CD4-positive, alpha-beta T cell treated with Interleukin-1 beta for 1 hour (primary cell): Measurements from ENCODE around the gene ARHGEF3.
A peak's percentile ranks its signal among the peaks of the same experiment; 100 is the strongest.

Source experiments
- DNase-seq, 2 donors: peaks; one replicate each; pipeline ENCODE4 v3.0.0-alpha.2; 2020 to 2022

ARHGEF3 gene, protein sequence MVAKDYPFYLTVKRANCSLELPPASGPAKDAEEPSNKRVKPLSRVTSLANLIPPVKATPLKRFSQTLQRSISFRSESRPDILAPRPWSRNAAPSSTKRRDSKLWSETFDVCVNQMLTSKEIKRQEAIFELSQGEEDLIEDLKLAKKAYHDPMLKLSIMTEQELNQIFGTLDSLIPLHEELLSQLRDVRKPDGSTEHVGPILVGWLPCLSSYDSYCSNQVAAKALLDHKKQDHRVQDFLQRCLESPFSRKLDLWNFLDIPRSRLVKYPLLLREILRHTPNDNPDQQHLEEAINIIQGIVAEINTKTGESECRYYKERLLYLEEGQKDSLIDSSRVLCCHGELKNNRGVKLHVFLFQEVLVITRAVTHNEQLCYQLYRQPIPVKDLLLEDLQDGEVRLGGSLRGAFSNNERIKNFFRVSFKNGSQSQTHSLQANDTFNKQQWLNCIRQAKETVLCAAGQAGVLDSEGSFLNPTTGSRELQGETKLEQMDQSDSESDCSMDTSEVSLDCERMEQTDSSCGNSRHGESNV

DNA sequence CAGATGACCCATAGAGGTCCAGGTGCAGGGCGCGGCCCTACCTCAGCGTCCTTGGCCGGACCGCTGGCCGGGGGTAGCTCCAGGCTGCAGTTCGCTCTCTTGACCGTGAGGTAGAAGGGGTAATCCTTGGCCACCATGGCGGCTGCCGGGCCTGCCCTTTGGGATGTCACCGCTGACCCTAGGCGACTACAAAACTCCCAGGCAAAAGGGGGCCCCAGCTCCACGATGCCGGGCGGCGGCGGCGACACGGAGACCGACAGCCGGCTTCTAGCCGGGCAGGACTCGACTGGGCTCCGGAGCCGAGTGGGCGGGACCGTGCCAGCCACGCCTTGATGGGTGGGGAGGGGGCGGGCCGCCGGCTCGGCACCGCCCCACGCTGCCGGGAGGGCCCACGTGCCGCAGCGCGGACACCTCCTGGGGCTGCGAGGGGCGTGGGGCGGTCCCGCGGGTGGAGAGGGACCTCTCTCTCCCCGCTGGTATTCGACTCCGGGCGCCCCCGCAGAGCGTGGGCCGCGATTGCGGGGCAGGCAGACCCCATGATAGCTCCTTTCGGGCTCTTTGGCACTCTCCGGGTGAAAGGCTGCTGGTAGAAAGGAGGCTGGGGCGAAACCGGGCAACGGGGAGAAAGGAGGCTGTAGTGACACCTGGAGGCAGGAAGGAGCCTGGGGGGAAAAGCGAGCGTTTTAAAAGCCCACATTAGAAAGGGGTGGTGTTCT lies at the start of gene ARHGEF3:
ARHGEF3 (minus strand) TSS at position 288 of the 716 bp plus-strand sequence; CDS start at position 137, 151 bp downstream.
- DNase-seq: peak; percentile 88 to 91

DNA sequence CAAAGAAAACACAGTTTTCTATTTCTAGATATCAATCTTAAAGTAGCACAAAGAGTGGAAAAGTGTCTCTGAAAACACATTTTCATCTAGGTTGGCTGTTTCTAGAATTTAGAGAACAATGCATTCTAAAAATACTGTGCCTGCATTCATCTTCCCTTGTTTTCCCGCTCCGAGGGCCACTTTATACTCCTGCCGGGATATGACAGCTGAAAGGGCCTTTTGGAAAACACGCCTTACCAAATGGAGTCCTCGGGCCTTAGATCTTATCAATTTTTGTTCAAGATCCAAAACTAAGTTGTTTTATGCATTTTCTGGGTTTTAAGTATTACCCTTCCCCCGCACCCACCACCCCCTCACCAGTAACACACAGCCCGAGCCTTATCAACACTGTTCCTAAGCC lies 47.9 kb upstream of the ARHGEF3 start:
- no peak for DNase-seq

DNA sequence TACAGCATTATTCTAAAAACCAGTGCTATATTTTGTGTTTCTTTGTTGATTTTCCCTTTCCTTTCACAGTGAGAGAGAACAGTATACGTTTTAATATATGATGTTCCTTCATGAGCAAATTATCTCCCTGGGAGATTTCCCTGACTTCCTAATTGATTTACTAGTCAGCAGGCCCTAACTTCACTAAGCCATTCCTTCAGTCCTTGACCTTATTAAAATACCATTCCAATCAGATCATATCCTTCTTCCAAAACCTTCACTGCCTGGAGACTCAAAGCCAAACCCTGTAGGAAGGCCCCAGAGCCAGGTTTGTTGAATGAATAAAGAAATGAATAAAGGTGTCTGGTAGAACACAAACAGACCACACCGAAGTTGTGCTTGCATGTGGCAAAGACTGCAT lies 43.8 kb upstream of the ARHGEF3 start:
- no peak for DNase-seq

DNA sequence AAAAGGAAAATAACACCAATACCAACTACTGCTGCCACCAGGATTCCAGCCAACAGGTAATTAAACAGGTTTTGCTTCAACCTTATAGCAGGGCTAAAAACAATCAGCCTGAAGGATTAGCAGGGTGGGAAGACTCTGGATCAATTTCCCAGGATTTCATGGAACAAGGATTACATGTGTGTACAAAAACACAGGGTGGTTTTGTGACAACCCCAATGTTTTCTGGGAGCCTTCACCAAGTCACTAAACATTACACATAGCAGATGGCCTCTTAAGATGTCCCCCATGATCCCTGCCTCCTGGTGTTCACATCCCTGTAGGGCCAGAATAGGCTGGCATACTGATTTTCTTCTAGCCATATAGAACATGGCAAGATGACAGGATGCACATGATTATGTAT lies 42.8 kb upstream of the ARHGEF3 start:
- DNase-seq: no peak

DNA sequence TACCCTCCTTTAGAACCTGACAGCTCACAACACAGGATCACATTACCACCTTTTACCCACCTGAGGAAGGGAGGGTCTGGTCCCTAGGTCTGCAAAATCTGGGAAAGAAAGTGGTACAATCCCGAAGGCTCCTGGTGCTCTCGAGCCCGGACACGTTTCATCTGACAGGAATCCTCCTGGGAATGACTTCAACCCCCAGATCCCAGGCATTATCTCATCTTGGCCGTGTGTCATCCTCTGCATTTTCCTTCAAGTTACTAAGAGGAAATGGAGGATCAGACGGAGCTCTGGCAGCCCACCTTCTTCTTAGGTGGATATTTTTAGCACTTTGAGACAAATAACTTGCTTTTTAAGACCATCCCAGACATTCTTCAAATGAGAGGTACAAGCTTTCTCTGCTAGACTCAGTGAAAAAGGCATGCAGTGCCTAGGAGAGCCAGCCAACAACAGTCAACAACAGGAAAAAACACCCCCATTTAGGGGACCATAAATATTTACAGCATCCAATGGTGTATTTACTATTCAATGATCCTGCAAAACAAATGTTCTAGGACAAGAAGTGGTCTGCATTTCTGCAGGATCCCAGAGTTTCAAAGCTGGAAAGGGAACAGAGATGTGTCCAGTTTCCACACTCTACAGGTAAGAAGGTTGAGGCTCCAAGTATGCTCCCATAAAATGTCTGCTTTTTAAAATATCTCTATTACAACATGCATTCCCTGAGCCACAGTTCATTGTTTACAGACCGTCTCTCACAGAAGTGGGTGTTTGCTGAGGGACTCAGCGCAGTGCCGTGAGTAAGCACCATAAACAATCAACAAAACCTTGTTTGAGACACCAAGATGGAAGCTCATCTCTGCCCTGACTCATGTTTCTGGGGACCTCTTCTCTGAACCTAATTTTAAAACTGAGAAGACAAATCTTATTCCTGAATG lies 38.3 kb upstream of the ARHGEF3 start:
- no peak for DNase-seq

DNA sequence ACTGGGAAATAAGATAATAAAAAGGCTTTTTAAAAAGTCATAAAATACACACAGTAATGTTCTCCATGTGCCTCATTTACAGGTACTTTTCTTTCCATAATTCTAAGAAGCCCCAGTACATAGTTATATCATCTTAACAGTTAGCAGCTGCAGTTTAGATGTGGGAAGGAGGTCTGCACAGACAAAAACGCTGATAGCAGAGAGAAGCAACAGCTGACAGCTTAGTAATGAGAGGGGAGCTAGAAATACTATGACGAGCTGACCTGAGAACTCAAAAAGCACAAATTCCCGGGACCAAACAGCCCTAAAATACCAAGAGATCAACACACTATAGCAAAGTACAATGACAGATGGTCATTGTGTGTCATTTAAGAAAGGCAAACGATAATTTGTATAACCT lies 36.7 kb upstream of the ARHGEF3 start:
- DNase-seq: no peak

DNA sequence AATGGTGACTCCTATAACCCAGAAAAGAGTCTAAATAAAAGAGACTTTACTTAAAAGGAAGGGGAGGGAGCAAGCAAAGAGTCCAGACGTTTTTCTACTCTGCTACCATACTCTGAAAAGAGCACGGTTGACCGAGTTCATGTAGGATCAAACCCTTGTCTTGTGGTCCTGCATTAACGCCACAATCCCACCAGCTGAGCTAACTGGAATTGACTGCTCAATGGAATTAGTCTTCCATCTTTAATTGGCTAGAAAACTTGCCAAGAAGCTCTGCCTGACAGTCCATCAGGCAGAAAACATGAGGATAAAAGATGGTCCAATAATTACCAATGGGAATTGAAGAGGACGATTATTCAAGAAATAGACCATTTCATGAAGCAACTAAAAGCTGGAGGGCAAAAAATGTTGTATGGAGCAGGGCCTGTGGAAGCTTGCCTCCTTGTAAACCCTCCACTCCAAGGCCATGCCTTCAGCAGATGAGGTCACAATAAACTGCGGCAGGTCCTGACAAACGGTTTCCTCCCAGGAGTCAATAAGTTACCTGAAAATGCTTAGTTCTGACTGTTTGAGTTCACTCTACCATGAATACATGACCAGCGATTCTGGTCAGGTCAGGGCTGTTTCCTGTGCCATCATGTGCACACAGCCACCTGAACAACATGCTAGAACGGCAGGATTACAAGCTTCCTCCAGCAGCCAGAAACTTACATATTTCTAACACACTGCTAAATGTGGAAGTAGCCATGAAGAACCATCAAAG lies 35.6 kb upstream of the ARHGEF3 start:
- no peak for DNase-seq

DNA sequence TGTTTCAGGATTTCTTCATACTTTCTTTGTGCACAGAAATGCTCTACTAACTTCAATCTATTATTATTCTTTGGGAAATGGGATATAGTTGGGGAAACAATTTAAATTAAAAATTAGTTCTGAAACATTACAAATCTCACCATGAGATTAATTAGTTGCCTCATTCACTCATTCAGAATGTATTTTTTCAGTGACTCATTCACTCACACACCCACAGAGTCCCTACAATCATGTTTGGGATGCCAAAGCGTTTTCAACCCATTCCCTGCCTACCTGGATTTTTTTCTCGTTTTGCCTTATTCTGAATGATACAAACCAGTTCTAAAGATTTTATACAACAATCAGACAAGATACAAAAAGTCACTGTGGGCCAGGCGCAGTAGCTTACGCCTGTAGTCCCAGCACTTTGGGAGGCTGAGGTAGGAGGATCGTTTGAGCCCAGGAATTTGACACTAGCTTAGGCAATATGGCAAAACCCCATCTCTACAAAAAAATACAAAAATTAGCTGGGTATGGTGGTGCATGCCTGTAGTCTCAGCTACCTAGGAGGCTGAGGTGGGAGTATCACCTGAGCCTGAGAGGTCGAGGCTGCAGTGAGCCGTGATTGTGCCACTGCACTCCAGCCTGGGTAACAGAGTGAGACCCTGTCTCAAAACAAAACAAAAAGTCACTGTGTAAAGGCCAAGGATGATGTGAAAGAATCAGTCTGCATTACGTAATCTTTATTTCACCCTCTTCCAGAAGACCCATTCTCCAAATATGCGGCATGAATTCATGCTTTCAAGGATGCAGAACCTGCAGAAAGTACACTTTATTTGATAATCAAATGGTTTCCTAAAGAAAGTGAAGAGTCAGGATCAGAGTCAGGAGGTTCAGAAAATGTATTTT lies 34.8 kb upstream of the ARHGEF3 start:
- no peak for DNase-seq

DNA sequence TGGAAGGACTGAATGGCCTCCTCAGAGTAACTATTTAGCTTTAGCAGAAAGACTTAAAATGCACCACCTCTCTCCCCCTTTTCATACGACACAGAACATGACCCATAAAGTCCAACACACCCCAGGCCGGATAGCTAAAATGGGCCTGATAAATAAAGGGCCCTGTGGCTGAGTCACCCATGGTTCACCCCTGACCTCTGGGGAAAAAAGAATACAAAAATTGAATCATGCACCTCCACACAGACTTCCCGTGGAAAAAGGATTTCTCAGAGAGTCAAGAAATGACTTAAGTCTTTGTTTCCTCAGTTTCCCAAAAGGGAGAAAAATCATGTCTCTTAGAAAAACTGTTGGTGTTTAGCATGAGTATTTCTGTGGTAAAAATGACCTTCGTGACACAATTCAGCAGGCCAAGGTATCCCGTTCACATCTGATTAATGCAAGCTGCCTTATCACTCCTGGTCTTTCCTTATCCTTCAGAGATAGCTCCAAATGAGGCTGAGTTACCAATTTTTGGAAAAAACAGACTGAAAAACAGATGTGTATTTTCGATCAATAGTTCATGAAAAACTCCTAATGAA lies 34.0 kb upstream of the ARHGEF3 start:
- DNase-seq: no peak

DNA sequence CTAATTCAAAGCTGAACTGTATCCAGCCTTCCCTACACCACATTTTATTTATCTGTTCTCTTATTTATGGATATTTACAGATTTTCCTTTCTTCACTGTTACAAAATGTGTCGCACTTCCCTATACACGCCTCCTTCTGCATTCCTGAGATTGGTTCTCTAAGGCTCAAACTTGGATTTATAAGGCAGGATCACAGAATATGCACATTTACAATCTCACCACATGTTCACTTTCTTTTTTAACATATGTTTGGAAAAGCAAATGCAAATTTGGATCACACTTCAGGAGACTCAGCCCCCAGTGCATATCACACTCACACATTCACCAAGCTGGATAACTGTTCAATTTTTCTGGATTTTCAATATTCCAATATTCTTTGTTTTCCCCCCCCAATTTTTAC lies 31.8 kb upstream of the ARHGEF3 start:
- no peak for DNase-seq

DNA sequence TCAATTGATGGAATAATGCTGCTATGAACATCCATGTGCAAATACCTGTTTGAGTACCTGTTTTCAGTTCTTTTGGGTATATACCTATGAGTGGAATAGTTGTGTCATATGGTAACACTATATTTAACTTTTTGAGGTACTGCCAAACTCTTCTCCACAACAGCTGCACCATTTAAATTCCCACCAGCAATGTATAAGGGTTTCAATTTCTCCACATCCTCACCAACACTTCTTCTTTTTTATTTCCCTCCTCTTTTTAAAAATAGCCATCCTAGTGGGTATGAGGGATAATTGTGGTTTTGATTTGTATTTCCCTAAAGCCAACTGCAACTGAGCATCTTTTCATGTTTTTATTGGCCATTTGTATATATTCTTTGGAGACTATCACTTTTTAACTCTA lies 31.3 kb upstream of the ARHGEF3 start:
- DNase-seq: no peak

DNA sequence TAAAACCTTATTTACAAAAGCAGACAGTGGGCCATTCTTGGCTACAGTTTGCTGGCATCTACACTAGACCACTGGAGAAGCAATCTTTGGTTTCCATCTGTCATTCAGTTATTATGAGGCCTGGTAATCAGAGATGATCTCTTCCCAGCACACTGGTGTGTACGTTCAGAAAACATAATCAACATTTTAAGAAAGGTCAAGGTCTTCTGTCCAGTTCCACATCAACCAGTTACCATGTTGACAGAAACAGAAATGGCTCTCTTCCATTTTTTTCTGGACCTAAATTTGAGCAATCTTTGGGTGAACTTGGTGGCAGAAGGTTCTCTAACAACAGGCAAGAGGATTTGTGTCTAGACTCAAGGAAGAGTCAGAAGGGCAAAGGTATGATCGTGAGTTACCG lies 29.8 kb upstream of the ARHGEF3 start:
- DNase-seq: no peak

DNA sequence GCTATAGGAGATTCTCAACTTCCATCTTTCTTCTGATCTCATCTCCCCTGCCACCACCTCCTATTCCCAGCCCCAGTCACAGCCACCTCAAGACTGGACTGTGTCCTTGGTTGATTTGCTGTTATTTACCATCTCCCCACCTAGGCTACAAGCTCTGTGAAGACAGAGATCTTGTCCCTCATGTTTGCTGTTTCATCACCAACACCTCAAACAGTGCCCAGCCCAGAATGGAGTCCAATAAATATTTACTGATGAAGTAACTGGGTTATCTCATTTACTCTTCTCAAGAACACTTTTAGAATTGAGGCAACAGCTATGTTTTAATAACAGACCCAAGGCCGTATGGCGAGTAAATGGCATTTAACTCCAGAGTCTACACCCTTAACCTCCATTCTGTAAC lies 29.1 kb upstream of the ARHGEF3 start:
- no peak for DNase-seq

DNA sequence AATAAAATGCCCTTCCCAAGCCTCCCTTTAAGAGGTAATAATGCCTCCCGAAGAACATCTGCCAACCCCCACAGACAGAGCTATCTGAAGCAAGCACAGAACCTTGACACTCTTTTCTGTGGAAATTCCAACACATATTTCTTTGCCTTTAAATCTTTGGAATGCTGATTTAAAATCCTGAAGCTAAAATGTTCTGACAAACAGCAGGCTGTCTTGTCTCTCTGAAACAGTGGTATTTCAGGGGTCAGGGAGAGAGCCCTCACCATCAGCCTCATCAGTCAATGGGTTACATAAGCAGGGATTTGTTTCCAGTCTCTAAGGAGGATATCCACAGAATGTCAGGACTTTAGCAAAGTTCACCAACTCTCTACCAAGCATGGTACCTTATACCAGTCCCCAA lies 27.8 kb upstream of the ARHGEF3 start:
- DNase-seq: no peak

DNA sequence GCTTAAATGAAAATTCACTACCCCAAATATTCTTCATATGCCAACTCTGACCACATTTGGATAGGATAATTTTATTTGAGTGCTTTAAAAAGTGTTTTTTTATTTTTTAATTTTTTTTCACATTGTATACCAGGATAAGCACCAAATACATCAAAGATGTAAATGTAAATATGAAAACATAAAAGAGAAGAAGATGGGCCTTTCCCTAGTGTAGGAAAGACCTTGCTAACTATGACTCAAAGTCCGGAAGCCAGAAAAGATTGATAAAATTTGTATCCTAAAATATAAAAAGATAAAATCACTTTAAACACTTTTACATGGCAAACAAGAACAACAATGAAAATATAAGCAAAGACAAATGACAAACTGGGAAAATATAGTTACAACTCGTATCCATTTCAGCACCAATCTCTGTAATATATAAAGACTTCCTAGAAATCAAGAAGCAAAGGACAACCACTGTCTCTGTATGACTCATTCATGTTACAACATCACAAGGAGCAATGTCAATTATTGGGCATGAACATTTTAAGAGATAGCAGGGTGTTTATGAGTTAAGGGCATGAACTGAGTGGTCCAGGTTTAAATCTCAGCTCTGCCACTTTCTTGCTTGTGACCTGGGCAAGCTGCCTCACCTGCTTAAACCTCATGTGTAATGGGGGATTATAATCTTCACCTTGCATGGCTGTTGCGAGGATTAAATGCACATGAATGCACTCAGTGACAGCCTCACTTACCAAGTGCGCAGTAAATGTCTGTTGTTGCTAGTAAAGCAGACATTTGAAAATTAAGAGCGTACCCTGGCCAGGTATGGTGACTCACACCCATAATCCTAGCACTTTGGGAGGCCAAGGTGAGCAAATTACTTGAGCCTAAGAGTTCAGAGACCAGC lies 25.3 kb upstream of the ARHGEF3 start:
- no peak for DNase-seq

DNA sequence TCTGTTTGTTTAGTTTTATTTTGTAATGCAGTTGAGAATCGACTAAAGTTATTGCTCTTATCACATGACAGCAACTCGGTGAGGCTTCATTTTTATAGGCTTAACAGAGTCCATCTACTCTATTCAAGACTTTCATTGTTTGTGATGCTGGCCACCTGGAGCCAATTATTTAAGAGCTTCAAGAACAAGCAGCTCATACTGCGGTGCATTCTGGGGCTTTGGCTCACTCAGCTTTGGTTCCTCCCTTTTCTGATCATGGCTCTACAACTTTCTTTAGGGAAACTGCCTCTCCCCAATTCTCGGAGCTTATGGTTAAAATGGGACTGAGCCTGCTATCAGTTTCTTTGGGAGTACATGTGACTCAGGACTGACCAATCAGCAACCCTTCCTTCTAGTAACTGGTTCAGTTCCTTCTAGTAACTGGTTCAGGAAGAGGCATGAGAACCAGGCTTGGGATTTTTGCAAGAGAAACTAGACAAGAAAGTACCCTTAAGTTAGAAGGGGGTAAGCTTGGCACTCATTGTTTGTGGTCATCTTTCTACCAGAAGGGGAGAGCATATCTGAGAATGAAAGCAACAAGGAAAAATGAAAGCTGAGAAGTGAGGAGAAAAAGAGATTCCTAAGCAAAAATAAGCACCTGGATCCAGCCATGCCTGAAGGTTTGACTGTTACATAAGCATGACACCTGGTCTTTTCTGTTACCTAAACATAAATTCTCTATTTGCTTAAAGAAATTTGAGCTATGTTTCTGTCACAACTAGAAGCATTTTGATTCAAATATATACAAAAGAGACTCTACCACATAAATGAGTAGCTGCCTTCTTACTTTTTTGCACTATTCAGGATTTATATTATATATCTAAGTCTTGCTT lies 24.1 kb upstream of the ARHGEF3 start:
- no peak for DNase-seq

DNA sequence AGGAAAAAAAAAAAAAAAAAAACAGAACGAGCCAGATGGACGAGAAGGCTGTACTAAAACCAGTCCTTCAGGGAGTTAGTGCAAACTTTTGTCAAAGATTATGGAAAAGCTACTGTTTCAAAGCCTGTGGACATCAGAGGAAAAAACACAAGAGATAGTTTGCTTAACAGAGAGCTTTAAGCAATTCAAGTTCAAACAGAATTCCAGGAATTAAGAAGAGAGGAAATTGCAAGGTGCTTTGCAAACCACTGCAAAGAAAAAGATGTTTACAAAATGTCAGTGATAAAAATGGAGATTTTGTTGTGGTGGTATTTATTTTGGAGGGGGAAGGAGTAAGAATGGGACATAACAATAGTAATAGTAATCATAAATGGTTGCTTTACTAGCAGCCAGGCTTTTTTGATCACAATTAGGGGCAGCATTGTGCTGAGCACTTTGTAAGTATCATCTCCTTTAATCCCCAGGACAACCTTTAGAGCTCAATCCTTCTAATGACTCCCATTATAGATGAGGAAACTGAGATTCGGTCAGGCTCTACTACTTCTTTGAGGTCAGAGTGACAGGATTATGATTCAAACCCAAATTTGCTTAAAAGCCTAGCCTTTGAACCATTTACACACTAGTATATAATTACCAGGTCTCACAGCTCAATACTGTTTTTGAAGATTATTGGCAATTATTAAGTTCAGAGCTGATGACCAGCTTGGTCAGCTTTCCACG lies 22.4 kb upstream of the ARHGEF3 start:
- DNase-seq: no peak

DNA sequence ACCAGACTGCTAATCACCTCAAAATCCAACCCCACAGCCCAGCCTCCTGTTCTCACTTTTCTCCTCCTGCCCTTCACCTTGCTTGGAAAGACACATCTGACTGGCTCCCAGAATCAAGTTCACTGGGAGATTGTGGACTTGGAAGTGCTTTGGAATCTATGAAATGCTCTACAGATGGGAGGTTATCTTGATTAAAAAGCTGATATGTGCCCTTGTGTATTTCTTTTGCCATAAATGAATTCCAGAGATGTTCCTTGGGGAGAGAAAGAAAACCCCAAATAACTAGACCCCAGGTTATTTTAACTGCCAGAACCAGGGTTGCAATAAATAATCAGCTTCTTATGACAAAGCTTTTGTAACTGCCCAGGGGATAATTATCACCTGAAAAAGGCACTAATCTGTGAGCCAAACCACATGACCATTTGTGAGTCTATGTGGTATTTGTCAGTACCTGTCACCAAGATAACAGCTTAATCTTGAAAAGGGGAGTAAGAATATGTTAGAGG lies 21.7 kb upstream of the ARHGEF3 start:
- no peak for DNase-seq
